Heart left ventricle (tissue), 13 donors: ENCODE data around the gene DUX4.
"Not testable (repeated sequence)": the region's sequence is repeated elsewhere in the genome, so short reads cannot be mapped to it uniquely, and the experiment has no call there.

ENCODE experiments used
- CTCF ChIP-seq, 12 donors: fragments of 200-600 bp; sonication (generic) in 4 of 12; IDR thresholded peaks; one replicate each; pipeline versions ENCODE4 v1.5.0 to v1.8.0; 2018 to 2022; ENCODE audit warnings: antibody characterized with exemption in 12 of 12, mild to moderate bottlenecking in 5 of 12
- POLR2A ChIP-seq, 2 donors: fragments of 450-650 bp; IDR thresholded peaks; one replicate each; pipeline ENCODE4 v1.6.1; 2017; ENCODE audit warnings: antibody characterized with exemption in 2 of 2, mild to moderate bottlenecking in 2 of 2, moderate library complexity in 2 of 2
- donor health status: ischemic (EF 13 %, LVEDD 7.1; RV severe dilation, severe dysfunction).
- donor health status: DM: no; HTN: yes; CAD: no.
- donor health status: DM: no; HTN: no; CAD: no.
- donor health status: ischemic (EF 25% LVEDD 6.9; RV normal size, moderate dysfunction).
- donor health status: ischemic (EF 25% LVEDD 5.7; RV mildly dilated, moderate dysfunction).
- donor health status: ischemic (EF 35%, LVEDD 5.7; RV mildly dilated, moderate dysfunction).
- donor health status: nonischemic (EF 11% LVEDD 7.7; RV severe dilation, severe dysfunction).
- donor health status: DM: yes; HTN: yes; CAD: no.
- donor health status: PGD.
- donor health status: ischemic (EF 29% LVEDD 5.4; RV normal size, mild dysfunction).
- donor health status: nonischemic (EF 23%, LVEDD 6.1; RV moderate dilation, normal function).

GRCh38 chr4:190178606-190178990, 5.0 kb downstream of the DUX4 start:
- TF ChIP-seq CTCF, POLR2A (IDR thresholded peaks at IDR 0.05): not testable (repeated sequence)
